CD4-positive, CD25-positive, alpha-beta regulatory T cell (primary cell): ENCODE results near the gene PCDHGC3. TPM values are rescaled to one million over a fixed set of nuclear protein-coding genes. Genes with fewer than 3 reads are reported as not detected.

Experiments
- ATAC-seq, 2 donors: fragments of 150-1000 bp; cut with Tn5 transposase; one replicate each; pipeline ENCODE4 v1.10.0; 2021; ENCODE audit warnings: low read depth in 2 of 2, moderate number of reproducible peaks in 2 of 2, moderate library complexity in 1 of 2
- DNase-seq, 3 donors: peaks; one replicate each; pipeline versions ENCODE4 v3.0.0 to v3.0.0-alpha.2; 2012 to 2022; ENCODE audit warnings: mixed read lengths in 1 of 3
- H3K27ac ChIP-seq: one replicate; pipeline ENCODE4 v1.7.0; 2013; ENCODE audit warnings: mild to moderate bottlenecking, low read length; ENCODE audit not compliant: insufficient read depth, poor library complexity, severe bottlenecking
- H3K27me3 ChIP-seq: one replicate; pipeline ENCODE4 v1.7.0; 2013; ENCODE audit warnings: low read length; ENCODE audit not compliant: control insufficient read depth, insufficient read depth
- H3K36me3 ChIP-seq: one replicate; pipeline ENCODE4 v1.7.0; 2013; ENCODE audit warnings: mild to moderate bottlenecking, low read length, moderate library complexity; ENCODE audit not compliant: control insufficient read depth, insufficient read depth
- H3K4me1 ChIP-seq: 2 replicates; pipeline ENCODE4 v1.7.0; 2013; ENCODE audit warnings: mild to moderate bottlenecking, low read length; ENCODE audit not compliant: insufficient read depth, control insufficient read depth, poor library complexity, severe bottlenecking
- H3K4me3 ChIP-seq: one replicate; pipeline ENCODE4 v1.7.0; 2013; ENCODE audit warnings: low read depth, mild to moderate bottlenecking, low read length, moderate library complexity
- H3K9me3 ChIP-seq, 2 experiments: 1 replicate in 1 of 2; 2 replicates in 1 of 2; pipeline ENCODE4 v1.7.0; 2013; ENCODE audit warnings: low read length in 2 of 2, mild to moderate bottlenecking in 1 of 2, moderate library complexity in 1 of 2; ENCODE audit not compliant: control insufficient read depth in 2 of 2
- H3K27ac Mint-ChIP-seq, 3 donors: one replicate each; pipeline ENCODE4 v1.8.0; 2020 to 2022; ENCODE audit warnings: mild to moderate bottlenecking in 3 of 3, mixed read lengths in 3 of 3, moderate library complexity in 2 of 3
- H3K27me3 Mint-ChIP-seq: one replicate; pipeline ENCODE4 v1.8.0; 2022; ENCODE audit warnings: mild to moderate bottlenecking, mixed read lengths
- H3K36me3 Mint-ChIP-seq: one replicate; pipeline ENCODE4 v1.8.0; 2020; ENCODE audit warnings: mixed read lengths
- H3K4me1 Mint-ChIP-seq, 4 donors: one replicate each; pipeline ENCODE4 v1.8.0; 2020 to 2022; ENCODE audit warnings: mixed read lengths in 4 of 4, mild to moderate bottlenecking in 1 of 4
- H3K4me3 Mint-ChIP-seq, 4 donors: one replicate each; pipeline ENCODE4 v1.8.0; 2020 to 2022; ENCODE audit warnings: mild to moderate bottlenecking in 4 of 4, mixed read lengths in 4 of 4, moderate library complexity in 3 of 4
- H3K9me3 Mint-ChIP-seq, 7 donors: one replicate each; pipeline ENCODE4 v1.8.0; 2020 to 2022; ENCODE audit warnings: mixed read lengths in 7 of 7, mild to moderate bottlenecking in 3 of 7, moderate library complexity in 2 of 7
- polyA plus RNA-seq, 4 donors: library from polyadenylated mRNA; unstranded; fragments of 300-500 nt; fragmentation: Illumina TruSeq; gene quantifications; one replicate each; pipeline ENCODE4 v1.2.3, GENCODE V29; 2021
- total RNA-seq: library from RNA; stranded (reverse); gene quantifications from one replicate; pipeline ENCODE4 v1.2.3, GENCODE V29; 2022

The PCDHGC3 gene
- total and polyA plus RNA-seq, 5 donors from 2014 or later, result 0.09 to 0.35 TPM; not detected in 3

- H3K27me3 Mint-ChIP-seq, result peaks cover 67% of the 10 kb centered on the region
- H3K4me1 ChIP-seq, result no peaks in the 10 kb centered on the region
- H3K36me3 Mint-ChIP-seq, result no peaks in the 10 kb centered on the region
- no peak overlapping the region for H3K4me3 ChIP-seq
- H3K9me3 Mint-ChIP-seq, result peaks cover 0 to 4% (median 0%) of the 10 kb centered on the region in 7 donors
- H3K27ac ChIP-seq, result no peak overlapping the region
- ATAC-seq (peak; percentile 34 to 45), DNase-seq (peak in 1 of 3 donors; percentile 22)
- H3K27ac Mint-ChIP-seq, result no peak overlapping the region
- H3K4me1 Mint-ChIP-seq, result peaks cover 0 to 22% (median 1%) of the 10 kb centered on the region in 4 donors
- H3K4me3 Mint-ChIP-seq, result peak overlapping the region in 3 of 4 donors; percentile 17 to 70 (median 48)
- H3K36me3 ChIP-seq, result no peaks in the 10 kb centered on the region
- H3K27me3 ChIP-seq, result peaks cover 24% of the 10 kb centered on the region
- no peaks in the 10 kb centered on the region for H3K9me3 ChIP-seq
Measured at GRCh38 chr5:141492168-141492885, 16.6 kb downstream of the PCDHGC3 start.

GRCh38 chr5:141493500-141494422 lies 18.0 kb downstream of the PCDHGC3 start:
- peaks cover 0 to 7% (median 0%) of the 10 kb centered on the region in 7 donors for H3K9me3 Mint-ChIP-seq
- no peaks in the 10 kb centered on the region for H3K36me3 Mint-ChIP-seq
- peaks cover 0 to 22% (median 1%) of the 10 kb centered on the region in 4 donors for H3K4me1 Mint-ChIP-seq
- H3K9me3 ChIP-seq, result no peaks in the 10 kb centered on the region
- ATAC-seq (no peak), DNase-seq (no peak)
- H3K4me1 ChIP-seq, result no peaks in the 10 kb centered on the region
- no peak overlapping the region for H3K4me3 Mint-ChIP-seq
- H3K36me3 ChIP-seq, result no peaks in the 10 kb centered on the region
- H3K27me3 ChIP-seq, result peaks cover 23% of the 10 kb centered on the region
- H3K4me3 ChIP-seq, result no peak overlapping the region
- H3K27ac Mint-ChIP-seq, result no peak overlapping the region
- H3K27ac ChIP-seq, result no peak overlapping the region
- peaks cover 62% of the 10 kb centered on the region for H3K27me3 Mint-ChIP-seq

- peaks cover 0 to 7% (median 0%) of the 10 kb centered on the region in 7 donors for H3K9me3 Mint-ChIP-seq
- peaks cover 61% of the 10 kb centered on the region for H3K27me3 Mint-ChIP-seq
- peaks cover 22% of the 10 kb centered on the region for H3K27me3 ChIP-seq
- H3K36me3 Mint-ChIP-seq, result peaks cover 3% of the 10 kb centered on the region
- DNase-seq (no peak), ATAC-seq (no peak)
- no peak overlapping the region for H3K27ac ChIP-seq
- H3K4me3 ChIP-seq, result no peak overlapping the region
- no peaks in the 10 kb centered on the region for H3K4me1 ChIP-seq
- no peaks in the 10 kb centered on the region for H3K9me3 ChIP-seq
- no peak overlapping the region for H3K4me3 Mint-ChIP-seq
- no peak overlapping the region for H3K27ac Mint-ChIP-seq
- peaks cover 0 to 22% (median 1%) of the 10 kb centered on the region in 4 donors for H3K4me1 Mint-ChIP-seq
- H3K36me3 ChIP-seq, result no peaks in the 10 kb centered on the region
Measured at GRCh38 chr5:141494761-141495452, 19.1 kb downstream of the PCDHGC3 start.

GRCh38 chr5:141495453-141495811 lies 19.7 kb downstream of the PCDHGC3 start:
- peaks cover 20% of the 10 kb centered on the region for H3K27me3 ChIP-seq
- H3K4me3 ChIP-seq, result no peak overlapping the region
- no peaks in the 10 kb centered on the region for H3K4me1 ChIP-seq
- H3K9me3 ChIP-seq, result no peaks in the 10 kb centered on the region
- no peak overlapping the region for H3K27ac ChIP-seq
- H3K27ac Mint-ChIP-seq, result no peak overlapping the region
- DNase-seq (no peak), ATAC-seq (no peak)
- H3K4me1 Mint-ChIP-seq, result peaks cover 0 to 22% (median 1%) of the 10 kb centered on the region in 4 donors
- peaks cover 59% of the 10 kb centered on the region for H3K27me3 Mint-ChIP-seq
- peak overlapping the region in 1 of 4 donors; percentile 28 for H3K4me3 Mint-ChIP-seq
- H3K36me3 ChIP-seq, result no peaks in the 10 kb centered on the region
- H3K9me3 Mint-ChIP-seq, result peaks cover 0 to 7% (median 0%) of the 10 kb centered on the region in 7 donors
- peaks cover 3% of the 10 kb centered on the region for H3K36me3 Mint-ChIP-seq

GRCh38 chr5:141496038-141496437 lies 20.3 kb downstream of the PCDHGC3 start:
- ATAC-seq (no peak), DNase-seq (no peak)
- Histone ChIP-seq H3K9me3 (no peaks in the 10 kb centered on the region), H3K27ac (no peak overlapping the region), H3K4me1 (no peaks in the 10 kb centered on the region), H3K36me3 (no peaks in the 10 kb centered on the region), H3K4me3 (no peak overlapping the region), H3K27me3 (peaks cover 18% of the 10 kb centered on the region)
- peaks cover 3% of the 10 kb centered on the region for H3K36me3 Mint-ChIP-seq
- peaks cover 0 to 7% (median 0%) of the 10 kb centered on the region in 7 donors for H3K9me3 Mint-ChIP-seq
- peaks cover 0 to 20% (median 1%) of the 10 kb centered on the region in 4 donors for H3K4me1 Mint-ChIP-seq
- H3K27me3 Mint-ChIP-seq, result peaks cover 53% of the 10 kb centered on the region
- H3K27ac Mint-ChIP-seq, result no peak overlapping the region
- H3K4me3 Mint-ChIP-seq, result no peak overlapping the region

GRCh38 chr5:141501761-141502160 lies 26.0 kb downstream of the PCDHGC3 start:
- H3K9me3 ChIP-seq, result no peaks in the 10 kb centered on the region
- H3K27me3 Mint-ChIP-seq, result peaks cover 11% of the 10 kb centered on the region
- no peak for ATAC-seq
- H3K4me3 Mint-ChIP-seq, result no peak overlapping the region
- no peak for DNase-seq
- no peaks in the 10 kb centered on the region for H3K36me3 ChIP-seq
- peaks cover 0 to 3% (median 0%) of the 10 kb centered on the region in 7 donors for H3K9me3 Mint-ChIP-seq
- H3K27me3 ChIP-seq, result no peaks in the 10 kb centered on the region
- H3K27ac Mint-ChIP-seq, result peak overlapping the region in 1 of 3 donors; percentile 58
- no peaks in the 10 kb centered on the region for H3K4me1 ChIP-seq
- no peak overlapping the region for H3K4me3 ChIP-seq
- H3K27ac ChIP-seq, result no peak overlapping the region
- peaks cover 8% of the 10 kb centered on the region for H3K36me3 Mint-ChIP-seq
- no peaks in the 10 kb centered on the region for H3K4me1 Mint-ChIP-seq

GRCh38 chr5:141503681-141504080 lies 27.9 kb downstream of the PCDHGC3 start:
- peaks cover 4% of the 10 kb centered on the region for H3K27me3 Mint-ChIP-seq

More at GRCh38 chr5:141503681-141504080, 27.9 kb downstream of the PCDHGC3 start:
- Histone ChIP-seq H3K27ac (no peak overlapping the region), H3K4me1 (no peaks in the 10 kb centered on the region), H3K9me3 (no peaks in the 10 kb centered on the region), H3K27me3 (no peaks in the 10 kb centered on the region), H3K4me3 (no peak overlapping the region), H3K36me3 (no peaks in the 10 kb centered on the region)
- Mint-ChIP-seq H3K4me3 (no peak overlapping the region), H3K4me1 (no peaks in the 10 kb centered on the region), H3K36me3 (peaks cover 8% of the 10 kb centered on the region), H3K27ac (no peak overlapping the region), H3K9me3 (no peaks in the 10 kb centered on the region)
- ATAC-seq (no peak), DNase-seq (no peak)
